SHP77 treated with DMSO at 0.1 percent for 48 hours (cell line): Measurements from ENCODE around the gene PDE1A.

Source experiments
- DNase-seq: peaks from one replicate; lab custom pipeline; 2025; lab: John Stamatoyannopoulos, UW

Gene PDE1A

DNA sequence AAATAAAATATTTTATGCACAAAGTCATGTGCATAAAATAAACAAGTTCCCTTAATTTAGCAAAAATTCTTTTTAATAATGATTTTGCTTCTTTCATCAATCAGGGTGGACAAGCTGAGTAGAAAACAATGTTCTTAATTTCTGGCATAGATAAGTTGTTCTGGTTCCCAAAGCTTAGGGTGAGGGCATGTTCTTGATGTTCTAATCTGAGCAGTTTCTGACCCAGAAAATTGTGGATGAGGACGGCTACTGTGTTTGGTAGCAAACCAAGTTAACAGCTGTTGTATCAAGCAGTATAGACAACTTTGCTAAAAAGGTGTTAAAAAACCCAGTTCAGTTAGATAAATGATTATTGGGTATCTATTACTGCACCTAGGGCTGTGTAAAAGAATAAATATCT lies 158.9 kb downstream of the PDE1A start:
- no peak for DNase-seq

DNA sequence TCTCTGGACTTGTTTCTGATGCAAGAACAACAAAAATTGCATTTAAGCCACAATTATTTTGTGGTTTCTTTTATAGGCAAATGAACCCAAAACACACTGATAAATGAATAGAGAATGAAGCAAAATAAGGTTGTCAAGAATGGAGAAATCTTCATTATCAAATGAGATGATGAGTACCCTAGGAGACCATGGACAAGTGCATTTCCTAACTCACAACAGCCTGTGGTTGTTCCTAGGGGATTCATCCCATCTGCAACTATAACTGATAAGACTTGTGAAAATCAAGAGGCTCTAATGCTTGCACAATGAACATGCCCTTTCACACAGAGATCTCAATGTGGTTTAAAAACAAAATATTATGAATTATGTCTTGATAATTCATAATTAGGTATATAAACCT lies 159.9 kb downstream of the PDE1A start:
- DNase-seq = no peak

DNA sequence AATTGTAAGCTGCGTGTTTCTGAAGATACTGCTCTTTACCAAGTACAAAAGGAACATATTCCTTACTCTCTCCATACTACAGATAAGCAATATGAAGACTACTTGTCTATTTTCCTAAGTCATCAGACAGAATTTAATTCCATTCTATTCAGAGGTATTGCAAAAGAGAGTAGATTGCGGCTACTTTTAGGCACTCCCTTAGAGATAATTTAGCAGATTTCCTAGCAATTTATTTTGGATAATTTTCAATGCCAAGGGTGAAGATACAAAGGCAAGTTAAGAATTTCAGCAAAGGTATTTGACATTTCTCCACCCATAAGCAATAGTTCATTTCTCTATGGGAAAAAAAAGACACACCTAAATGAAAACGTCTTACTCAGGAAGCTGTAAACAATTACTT lies 161.1 kb downstream of the PDE1A start:
- no peak for DNase-seq

DNA sequence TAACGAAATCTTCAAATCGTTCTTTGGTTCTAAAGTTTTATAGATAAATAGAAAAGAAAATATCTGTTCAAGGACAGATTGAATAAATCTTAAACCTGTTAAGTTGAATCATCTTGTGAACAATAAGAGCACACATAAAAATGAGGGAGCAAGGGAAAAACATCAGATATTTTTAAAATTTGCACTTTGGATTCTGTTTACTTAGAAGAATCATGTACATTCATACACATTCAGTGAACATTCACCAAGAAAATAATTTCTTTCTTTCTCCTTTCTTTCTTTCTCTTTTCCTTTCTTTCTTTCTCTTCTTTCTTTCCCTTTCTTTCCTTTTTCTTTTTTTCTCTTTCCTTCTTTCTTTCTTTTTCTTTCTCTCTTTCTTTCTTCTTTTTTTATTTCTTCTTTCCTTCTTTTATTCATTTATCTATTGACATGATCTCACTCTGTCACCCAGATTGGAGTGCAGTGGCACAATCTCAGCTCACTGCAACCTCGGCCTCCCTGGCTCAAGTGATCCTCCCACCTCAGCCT lies 164.9 kb downstream of the PDE1A start:
- DNase-seq = no peak

DNA sequence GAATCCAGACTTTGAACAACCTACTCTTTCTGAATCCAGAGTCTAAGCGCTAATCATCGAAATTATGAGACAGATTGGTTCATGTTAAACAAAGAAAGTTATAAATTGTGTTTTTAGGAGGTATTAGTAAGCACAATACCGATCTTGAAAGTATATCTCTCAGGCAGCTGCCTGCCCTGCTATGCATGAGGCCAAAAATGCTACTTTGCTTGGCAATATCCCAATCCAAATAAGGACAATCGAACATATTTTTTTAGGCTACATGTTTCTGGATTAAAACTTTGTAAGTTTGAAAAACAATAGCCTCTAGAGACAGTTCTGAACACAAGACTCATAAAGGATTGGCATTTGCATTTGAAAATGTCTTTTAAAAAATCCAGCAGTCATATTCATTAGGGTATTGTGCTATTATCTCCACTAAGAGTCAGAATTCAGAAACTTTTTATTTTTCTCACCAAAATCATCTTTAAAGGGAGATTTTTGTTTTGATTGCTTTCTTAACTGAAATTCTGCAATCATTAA lies 167.1 kb downstream of the PDE1A start:
- DNase-seq = no peak

DNA sequence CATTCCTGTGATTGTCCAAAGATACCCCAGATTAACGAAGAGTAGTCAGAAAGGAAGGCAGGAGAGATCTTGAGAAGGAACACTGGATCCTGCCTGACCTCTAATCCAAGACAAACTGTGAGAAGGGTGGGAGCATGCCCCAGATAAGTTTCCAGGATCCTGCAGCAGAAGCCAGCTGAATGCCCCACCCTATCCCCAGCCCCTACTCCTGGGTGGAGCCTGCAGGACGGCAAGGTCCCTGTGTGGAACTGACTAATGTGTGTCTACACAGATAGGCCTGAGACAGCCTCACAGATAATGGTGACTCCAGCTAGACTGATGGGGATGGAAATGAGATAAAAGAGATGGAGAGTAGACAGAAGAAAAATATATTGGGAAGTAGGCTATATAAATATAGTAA lies 174.3 kb downstream of the PDE1A start:
- no peak for DNase-seq

DNA sequence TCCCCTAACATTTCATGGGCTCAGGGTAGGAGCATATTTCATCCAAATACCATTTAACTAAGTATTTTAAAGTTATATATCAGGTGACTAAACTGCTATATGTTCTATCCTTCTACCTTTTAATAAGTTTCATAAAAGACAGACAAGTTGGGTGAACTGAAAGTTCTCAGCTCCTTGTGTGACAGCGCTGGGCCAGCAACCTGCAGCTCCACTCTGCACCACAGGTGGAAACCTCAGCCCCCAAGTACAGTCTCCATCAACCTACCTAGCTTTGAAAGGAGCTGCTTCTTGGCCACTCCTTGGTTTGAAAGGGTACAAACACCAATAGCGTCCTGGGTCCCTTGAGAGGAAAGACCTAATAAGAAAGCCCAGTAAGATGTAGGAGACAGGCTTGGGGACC lies 177.9 kb downstream of the PDE1A start:
- DNase-seq = no peak

DNA sequence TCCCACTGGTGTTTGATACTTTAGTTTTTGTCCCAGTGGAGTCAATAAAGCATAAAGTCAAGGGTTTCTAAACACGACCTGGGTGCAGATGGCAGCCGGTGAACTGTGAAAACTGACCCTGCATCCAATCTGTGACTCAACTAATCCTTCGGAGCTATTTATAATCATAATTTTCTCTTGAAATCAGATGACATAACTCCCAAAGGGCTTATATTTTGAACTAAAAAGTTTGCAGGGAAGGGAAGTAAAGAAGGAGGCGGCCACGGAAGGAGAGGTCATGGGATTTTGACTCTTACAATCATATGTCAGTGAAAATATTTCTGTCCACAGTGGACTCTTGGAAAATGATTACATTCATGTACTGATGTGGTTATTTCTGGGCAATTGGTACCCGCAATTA lies 178.5 kb downstream of the PDE1A start:
- no peak for DNase-seq

DNA sequence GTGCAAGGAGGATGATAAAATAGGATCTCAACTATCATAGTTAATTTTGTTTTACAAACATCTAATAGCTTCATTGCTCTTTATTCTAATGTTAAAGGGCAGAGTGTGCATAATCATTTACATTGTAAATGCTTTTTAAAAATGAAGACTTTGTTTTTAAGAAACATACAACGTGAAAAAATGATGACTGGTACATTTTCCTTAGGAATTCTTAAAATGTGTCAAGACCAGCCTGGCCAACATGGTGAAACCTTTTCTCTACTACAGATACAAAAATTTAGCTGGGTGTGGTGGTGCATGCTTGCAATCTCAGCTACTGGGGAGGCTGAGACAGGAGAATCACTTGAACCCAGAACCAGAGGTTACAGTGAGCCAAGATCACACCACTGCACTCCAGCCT lies 179.0 kb downstream of the PDE1A start:
- DNase-seq = no peak

DNA sequence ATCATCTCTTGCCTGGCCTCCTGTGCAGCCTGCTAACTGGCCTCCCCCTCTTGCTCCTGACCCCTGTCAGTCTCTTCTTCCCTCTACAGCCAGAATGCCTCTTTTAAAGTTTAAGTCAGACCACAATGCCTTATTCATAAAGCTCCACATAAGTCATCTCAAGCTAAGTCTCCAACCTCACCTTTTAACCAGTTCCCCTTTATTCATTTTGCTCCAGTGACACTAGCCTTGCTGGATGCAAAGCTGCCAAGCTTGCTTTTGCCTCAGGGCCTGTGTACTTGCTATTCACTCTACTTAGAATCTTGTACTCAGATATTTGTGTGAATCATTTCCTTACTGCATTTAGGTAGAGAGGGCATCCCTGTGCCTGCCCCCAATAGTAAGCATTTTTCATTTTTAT lies 180.9 kb downstream of the PDE1A start:
- DNase-seq = no peak

DNA sequence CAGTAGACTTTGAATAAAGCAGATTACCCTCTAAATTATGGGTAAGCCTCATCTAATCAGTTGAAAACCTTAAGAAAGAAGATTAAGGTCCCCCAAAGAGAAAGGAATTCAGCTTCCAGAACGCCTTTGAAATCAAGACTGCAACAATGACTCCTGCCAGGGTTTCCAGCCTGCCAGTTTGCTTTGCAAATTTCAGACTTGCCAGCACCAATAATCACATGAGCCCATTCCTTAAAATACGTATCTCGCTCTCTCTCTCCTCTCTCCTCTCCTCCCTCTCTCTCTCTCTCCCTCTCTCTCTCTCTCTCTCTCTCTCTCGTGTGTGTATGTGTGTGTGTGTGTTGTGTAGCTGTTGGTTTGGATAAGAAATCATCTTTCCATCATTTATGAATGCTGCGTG lies 184.2 kb downstream of the PDE1A start:
- DNase-seq = no peak

DNA sequence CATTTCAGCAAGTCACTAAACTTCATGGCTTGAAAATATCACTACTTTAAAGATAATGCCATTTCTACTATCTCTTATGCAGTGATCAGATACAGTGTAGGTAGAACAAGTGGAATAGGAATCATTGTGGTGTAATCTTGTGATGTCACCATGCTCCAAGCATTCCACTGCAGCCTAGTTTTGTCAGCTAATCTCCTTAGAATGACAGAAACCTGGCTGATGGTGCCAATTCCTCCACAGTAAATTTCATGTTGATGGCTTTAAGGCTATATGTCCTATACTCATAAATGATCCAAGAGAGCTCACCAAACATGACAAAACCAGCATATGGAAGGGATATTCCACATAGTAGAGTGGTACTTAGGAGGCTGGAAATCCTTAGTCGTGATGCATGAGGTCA lies 184.9 kb downstream of the PDE1A start:
- DNase-seq = no peak

DNA sequence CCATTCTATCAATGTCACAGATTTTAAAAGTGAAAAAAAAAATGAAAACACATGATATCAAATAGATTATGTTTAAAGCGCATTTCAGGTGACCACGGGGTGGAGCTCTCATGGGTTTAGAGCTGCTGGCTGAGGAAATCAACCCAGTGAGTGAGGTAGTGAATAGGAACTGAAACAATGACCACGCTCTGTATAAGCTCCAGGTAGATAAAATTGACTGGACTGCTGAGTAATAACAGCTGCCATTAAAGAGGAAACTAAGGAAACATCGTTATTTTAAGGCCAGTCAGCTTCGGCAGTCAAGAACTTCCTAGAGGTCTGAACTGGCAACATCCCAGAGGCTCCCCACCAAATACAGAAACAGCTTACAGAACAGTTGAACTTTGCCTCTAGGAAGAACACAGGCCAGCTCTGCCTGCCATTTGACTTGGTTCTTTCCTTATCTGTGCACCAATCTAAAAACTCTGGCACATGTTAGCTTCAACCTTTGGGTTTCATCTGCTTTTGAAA lies 185.9 kb downstream of the PDE1A start:
- peak; percentile 60 for DNase-seq

DNA sequence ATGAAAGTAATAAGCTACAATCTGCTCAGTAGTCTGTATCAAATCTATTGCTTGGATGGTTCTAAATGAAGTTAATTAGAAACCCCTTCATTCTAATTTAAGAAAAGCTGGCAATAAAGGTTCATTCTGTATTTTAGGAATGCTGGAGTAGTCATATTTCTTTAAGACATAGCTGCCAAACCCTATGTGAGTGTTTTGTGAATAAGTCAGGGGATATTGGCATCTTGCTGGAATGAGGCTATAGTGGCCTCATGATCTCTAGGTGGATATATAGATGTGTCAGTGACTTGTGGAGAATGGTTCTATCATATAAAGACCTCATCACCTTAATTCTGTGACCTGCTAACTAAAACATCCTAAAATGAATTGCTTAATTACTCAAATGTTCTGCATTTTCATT lies 196.3 kb downstream of the PDE1A start:
- no peak for DNase-seq

DNA sequence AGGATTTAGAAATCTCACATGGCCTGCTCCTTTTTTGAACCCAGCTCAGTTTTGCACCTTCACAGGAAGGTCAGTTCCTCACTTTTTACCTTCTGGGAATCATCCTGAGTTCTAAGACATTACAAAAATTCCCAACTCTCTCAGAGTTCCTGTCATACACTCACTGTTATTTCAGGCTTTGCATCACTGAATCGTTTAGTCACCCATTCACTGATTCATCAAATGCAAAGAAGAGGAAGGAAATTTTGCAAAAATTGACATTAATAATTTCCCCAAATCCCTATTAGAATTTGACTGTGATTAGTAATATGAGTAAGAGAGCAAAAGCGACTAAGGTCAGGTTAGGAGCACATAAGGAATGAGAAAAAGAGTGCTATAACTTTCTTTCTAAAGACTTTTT lies 197.5 kb downstream of the PDE1A start:
- DNase-seq = no peak

DNA sequence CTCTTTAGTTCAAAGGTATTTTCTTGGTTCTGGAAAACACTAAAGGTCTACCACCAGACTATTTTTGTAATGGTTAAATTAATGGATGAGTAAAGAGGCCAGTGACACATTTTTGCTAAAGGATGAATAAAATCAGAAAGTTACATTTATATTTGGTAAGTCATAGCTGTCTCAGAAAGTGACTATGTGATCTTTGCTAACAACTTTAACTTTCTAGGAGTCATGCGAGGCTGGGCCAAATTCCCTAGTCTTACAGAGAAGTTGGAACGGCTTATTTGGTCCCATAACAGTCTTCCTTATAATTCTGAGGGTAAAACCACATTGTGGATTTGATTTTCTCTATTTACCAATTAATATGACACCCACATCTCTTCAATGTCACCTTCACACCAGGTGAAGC lies 198.1 kb downstream of the PDE1A start:
- DNase-seq = no peak

DNA sequence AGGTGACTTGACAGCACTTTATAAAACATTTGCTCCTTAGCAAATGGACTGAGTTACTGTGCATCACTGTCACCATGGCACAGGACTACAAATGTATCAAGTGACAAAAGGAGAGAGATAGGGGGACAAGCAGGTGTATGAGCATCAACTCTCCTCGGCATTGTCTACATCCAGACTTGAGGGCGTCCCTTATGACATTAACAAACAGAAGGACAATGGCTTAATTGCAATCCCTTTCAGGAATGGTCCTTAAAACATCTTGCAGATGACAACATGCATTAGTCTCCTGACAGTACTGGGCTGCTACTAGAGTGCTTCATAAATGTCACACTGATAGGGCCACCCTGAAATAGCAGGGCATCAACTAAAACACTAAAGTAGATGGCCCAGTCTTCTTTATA lies 198.8 kb downstream of the PDE1A start:
- peak; percentile 24 for DNase-seq

DNA sequence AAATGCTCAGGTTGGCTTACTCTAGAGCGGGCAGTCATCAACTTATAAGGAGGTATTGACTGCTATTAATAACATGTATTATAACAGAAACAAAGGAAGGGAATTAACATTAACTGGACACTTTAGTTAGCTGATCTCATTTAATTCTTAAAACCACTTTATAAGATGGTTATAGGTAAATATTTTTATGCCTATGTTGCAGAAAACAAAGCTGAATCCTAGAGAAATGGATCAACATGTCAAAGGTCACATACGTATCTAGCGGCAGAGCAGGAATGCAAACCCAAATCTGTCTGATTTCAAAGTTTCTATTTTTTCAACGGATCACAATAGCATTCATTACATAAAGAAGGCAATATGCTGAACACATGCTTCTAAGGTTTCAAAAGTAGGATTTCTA lies 200.0 kb downstream of the PDE1A start:
- DNase-seq = no peak

DNA sequence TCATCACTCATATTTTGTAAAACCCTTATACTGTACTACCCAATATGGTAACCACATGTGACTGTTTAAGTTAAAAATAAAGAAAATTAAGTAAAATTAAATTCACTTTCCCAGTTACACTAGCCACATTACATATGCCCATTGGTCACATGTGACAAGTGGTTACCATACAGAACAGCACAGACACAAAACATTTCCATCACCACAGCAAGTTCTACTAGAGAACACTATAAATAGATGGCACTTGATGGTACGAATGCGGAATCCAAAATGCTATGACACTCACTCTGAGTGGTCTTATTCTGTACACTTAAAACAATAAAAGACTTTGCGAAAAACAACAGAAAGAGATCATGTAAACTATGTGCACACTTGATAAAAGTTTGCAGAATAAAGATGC lies 202.2 kb downstream of the PDE1A start:
- DNase-seq = no peak

DNA sequence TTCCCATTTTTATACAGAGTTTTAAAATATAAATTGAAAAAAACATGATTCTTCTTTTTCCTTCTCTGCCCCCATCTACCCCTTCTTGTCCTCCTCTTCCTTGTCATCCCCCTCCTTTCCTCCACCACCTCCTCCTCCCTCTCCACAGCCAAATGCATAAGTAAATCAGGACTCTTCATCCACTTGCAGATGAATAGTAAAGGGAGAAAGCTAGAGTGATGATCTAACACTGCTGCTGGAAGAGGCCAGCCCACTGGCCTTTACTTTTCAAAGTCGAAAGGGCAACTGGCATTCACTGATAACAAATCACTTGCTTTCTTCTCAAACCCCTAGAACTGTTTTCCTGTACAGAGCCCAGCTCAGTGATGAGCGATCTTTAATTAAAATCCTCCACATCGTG lies 205.8 kb downstream of the PDE1A start:
- no peak for DNase-seq

DNA sequence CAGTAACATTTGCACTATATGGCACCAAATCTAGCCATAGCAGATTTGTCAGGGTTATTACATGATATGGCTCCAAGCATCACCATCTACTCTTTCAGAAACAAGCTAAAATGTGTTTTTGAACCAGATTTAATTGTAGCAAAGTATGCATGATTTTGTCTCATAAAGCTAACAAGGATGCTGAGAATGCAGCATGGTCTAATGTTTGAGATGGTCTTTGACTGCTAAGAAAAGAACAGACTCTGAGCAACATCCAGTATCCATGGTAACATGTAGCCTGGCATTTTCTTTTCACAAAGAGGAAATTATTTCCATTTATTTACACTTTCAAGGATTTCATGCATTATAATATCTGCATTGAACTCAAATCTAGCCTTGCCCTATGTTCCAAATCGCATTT lies 206.5 kb downstream of the PDE1A start:
- DNase-seq = no peak

DNA sequence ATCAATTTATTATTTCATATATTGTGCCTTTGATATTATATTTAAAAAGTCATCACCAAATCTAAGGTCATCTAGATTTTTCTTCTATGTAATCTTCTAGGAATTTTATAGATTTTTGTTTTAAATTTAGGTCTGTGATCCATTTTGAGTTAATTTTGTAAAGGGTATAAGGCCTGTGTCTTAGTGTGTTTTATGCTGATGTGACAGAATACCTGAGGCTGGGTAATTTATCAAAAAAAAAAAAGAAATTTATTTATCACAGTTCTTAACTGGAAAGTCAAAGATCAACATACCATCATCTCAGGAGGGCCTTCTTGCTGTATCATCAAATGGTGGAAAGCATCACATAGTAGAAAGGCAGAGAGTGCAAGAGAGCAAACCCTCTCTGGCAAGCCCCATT lies 216.2 kb downstream of the PDE1A start:
- no peak for DNase-seq

DNA sequence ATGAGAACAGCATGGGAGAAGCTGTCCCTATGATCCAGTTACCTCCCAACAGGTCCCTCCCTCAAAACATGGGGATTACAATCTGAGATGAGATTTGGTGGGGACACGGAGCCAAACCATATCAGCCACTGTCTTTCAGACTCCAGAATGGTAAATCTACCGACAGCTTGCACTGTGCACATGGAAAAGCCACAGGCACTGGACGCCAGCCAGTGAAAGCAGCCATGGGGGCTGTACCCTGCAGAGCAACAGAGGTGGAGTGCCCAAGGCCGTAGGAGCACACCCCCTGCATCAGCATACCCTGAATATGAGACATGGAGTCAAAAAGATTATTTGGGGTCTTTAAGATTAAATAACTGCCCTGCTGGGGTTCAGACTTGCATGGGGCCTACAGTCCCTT lies 218.4 kb downstream of the PDE1A start:
- no peak for DNase-seq

DNA sequence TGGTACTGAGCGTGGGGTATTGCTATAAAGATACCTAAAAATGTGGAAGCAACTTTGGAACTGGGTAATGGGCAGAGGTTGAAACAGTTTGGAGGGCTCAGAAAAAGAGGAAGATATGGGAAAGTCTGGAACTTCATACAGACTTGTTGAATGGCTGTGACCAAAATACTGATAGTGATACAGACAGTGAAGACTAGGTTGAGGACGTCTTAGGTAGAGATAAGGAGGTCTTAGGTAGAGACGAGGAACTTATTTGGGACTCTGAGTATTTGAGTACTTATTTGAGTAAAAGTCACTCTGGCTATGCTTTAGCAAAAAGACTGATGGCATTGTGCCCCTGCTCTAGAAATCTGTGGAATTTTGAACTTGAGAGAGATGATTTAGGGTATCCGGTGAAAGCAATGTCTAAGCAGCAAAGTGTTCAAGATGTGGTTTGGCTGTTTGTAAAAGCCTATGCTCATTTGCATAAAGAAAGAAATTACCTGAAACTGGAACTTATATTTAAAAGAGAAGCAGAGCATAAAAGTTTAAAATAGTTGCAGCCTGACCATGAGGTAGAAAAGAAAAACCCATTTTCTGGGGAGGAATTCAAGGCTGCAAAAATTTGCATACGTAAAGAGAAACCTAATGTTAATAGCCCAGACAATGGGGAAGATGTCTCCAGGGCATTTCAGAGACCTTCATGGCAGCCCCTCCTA lies 219.6 kb downstream of the PDE1A start:
- no peak for DNase-seq
